ENCODE measurements around the gene KMT5B. TPM values are rescaled to one million over a fixed set of nuclear protein-coding genes. Genes with fewer than 3 reads are reported as not detected.

The KMT5B gene
- total RNA-seq, 2 donors from 2014 or later, result 20.2 to 20.5 TPM

DNA sequence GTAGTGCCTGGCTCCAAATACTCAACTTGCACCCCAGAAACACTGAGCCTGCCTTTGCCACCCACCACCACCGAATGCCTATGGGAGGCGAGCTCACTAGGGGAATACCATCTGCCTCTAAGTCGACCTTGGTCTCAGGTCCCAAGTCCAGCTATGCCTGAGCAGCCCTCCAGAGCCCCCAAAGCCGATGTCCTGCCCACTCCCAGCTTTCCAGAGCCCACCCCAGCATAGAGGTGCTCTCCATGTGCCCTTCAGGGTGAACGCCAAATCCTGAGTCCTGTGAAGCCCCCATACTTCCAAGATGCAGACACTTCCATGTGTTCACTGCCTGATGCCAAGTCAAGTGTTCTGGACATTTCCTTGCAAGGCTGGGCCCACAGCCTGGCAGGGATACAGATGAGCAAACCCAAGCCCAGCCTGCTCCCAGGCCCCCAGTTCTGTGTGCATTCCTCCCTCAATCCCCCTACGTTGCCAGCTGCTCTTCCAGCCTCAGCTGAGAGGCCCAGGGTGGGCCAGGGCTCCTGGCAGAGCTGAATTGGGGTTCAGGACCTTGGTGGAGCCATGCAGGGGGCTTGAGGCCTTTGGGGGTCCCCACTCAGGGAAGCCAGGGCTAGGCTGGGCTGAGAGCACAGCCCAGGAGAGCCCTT is 2.6 kb upstream of the KMT5B start:
- TF ChIP-seq, protein P1, sequence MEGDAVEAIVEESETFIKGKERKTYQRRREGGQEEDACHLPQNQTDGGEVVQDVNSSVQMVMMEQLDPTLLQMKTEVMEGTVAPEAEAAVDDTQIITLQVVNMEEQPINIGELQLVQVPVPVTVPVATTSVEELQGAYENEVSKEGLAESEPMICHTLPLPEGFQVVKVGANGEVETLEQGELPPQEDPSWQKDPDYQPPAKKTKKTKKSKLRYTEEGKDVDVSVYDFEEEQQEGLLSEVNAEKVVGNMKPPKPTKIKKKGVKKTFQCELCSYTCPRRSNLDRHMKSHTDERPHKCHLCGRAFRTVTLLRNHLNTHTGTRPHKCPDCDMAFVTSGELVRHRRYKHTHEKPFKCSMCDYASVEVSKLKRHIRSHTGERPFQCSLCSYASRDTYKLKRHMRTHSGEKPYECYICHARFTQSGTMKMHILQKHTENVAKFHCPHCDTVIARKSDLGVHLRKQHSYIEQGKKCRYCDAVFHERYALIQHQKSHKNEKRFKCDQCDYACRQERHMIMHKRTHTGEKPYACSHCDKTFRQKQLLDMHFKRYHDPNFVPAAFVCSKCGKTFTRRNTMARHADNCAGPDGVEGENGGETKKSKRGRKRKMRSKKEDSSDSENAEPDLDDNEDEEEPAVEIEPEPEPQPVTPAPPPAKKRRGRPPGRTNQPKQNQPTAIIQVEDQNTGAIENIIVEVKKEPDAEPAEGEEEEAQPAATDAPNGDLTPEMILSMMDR (IDR thresholded peaks at IDR 0.05), result no peak
- H3K4me3 ChIP-seq, result no peak overlapping the region
- DNase-seq (ENCODE audit: low spot score), result no peak
- H3K27ac ChIP-seq, result peak overlapping the region; percentile 61 to 62
- no peaks in the 10 kb centered on the region for H3K36me3 ChIP-seq
- H3K4me1 ChIP-seq, result peaks cover 0 to 37% of the 10 kb centered on the region in 2 donors
- H3K9me3 ChIP-seq, result no peaks in the 10 kb centered on the region
- no peaks in the 10 kb centered on the region for H3K27me3 ChIP-seq

DNA sequence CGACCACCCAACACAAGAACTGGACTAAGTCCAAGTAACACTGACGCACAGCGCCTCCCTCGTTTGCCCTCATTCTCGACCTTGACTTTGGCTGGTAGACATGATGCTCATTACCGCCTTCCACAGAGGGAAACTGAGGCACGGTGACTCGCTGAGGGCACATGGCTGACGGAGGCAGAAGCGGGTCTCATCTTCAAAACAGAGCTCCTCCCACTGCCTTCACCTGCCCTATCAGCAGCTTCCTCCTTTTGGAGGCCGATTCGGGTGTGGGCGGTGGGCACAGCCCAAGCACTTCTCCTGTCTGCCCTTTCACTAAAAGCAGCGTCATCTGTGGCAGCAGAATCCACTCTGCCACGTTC is 2.0 kb upstream of the KMT5B start:
- TF ChIP-seq, protein P1 (IDR thresholded peaks at IDR 0.05), result no peak
- Histone ChIP-seq H3K9me3 (no peaks in the 10 kb centered on the region), H3K36me3 (no peaks in the 10 kb centered on the region), H3K4me1 (peaks cover 0 to 40% of the 10 kb centered on the region in 2 donors), H3K4me3 (no peak overlapping the region), H3K27ac (peak overlapping the region in 1 of 2 donors; percentile 97), H3K27me3 (no peaks in the 10 kb centered on the region)
- no peak for DNase-seq (ENCODE audit: low spot score)

DNA sequence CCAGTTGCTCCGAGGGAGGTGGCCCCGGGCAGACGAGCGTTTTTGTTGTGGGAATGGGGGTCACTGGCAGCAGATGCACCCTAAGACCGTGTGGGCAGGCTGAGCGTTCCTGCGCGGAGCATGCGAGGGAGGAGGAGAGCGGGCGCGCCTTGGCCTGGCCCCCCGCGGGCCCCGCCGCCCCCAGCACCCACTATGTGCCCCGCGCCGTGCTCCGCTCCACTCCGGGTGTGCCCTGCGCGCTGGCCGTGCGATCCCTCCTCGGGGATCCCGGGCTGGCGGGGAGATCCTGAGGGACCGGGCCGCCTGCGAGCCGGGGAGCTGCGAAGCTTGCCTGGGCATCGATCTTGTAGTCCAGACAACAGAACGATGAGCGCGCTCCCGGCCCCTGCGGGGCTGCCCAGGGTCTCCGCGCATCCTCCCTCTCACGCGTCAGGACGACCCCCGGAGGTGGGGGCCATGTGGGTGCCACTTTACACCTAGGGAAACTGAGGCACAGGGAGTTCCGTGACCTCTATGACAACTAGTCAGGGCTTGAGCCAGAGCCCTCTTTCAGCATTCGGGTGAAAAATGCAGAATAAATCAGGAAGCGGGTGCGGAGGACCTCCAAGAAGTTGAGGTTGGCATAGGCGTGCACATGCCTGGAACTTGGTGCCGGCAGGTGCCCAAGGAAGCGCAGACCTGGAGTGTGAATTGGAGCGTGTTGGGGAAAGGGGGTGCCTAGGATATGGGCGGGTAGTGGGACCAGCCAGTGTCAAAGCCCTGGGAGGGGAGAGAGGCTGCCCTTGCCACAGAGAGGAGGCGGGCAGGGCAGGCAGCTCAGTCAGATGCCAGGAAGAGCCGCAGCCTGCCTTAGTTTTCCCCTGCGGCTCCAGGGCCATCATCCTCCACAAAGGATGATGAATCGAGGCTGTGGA is 1.3 kb upstream of the KMT5B start:
- Histone ChIP-seq H3K27ac (peak overlapping the region; percentile 97 to 98), H3K4me3 (peak overlapping the region; percentile 80 to 88), H3K27me3 (no peaks in the 10 kb centered on the region), H3K9me3 (no peaks in the 10 kb centered on the region), H3K36me3 (no peaks in the 10 kb centered on the region), H3K4me1 (peaks cover 0 to 46% of the 10 kb centered on the region in 2 donors)
- DNase-seq (ENCODE audit: low spot score), result no peak
- TF ChIP-seq, protein P1 (IDR thresholded peaks at IDR 0.05), result no peak

DNA sequence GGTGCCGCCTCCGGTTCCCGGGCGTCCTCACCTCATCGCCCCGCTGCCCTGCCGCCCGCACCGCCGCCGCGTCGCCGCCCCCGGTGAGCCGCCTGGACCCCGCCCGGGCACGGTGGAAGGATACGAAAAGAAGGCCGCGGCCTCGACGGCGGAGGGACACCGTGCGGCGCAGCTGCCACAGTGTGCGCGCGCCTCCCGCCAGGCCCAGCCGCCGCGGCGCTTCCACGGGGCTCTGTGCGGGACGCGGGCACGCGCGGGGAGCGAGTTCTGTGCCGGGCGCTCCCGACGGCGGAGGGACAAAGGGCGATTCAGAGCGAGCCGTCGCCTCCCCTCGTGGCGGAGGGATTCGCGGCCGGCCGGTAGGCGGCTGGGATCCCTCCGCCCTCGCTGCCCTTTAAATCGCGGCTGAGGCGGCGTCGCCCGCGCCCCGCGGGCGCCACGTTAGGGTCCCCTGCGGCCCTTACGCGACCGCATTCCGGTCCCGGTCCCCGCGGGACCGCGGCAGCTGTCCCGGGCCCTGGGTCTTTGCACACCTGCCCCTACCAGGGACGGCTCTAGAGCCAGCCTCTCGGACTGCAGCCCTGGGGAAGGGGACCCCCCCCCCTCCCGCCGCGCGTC is 568 bp upstream of the KMT5B start:
- TF ChIP-seq, protein P1 (IDR thresholded peaks at IDR 0.05), result no peak
- Histone ChIP-seq H3K27ac (peak overlapping the region; percentile 97 to 98), H3K36me3 (no peaks in the 10 kb centered on the region), H3K4me1 (peaks cover 0 to 54% of the 10 kb centered on the region in 2 donors), H3K4me3 (peak overlapping the region; percentile 80 to 88), H3K9me3 (no peaks in the 10 kb centered on the region), H3K27me3 (no peaks in the 10 kb centered on the region)
- DNase-seq (ENCODE audit: low spot score), result peak; percentile 79

DNA sequence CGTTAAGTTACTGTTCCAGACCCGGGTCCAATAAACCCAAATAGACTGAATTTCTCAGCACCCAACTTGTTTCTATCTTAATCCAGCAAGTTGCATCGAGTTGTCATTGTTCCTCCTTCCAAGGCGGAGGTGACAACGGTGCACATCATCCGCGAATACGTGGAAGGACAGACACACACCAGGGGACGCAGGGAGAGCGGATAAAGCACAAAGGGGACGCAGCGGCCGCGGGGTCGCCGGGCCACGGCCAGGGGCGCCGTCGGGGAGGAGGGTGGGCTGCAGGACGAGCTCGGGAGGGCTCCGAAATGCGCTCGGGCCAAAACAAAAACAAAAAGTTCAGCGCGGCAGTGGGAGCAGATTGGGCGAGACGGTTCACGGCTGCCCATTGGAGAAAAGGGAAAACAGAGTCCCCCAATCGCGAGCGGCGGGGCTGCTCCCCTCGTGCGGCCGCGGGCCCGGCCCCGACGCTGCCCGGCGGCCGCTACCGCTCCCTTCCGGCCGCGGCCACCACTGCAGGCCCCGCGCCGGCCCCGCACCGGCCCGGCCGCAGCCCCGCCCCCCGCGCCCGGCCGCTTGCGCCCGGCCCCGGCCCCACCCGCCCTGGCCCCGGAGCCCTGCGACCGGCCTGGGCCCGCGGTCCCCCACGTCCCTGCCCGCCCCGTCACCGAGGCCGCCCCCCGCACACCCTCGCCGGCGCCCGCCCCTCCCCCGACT is 518 bp downstream of the KMT5B start:
- H3K4me3 ChIP-seq, result peak overlapping the region; percentile 80 to 88
- TF ChIP-seq, protein P1 (IDR thresholded peaks at IDR 0.05), result peak in 1 of 2 donors; percentile 38
- no peaks in the 10 kb centered on the region for H3K9me3 ChIP-seq
- H3K36me3 ChIP-seq, result no peaks in the 10 kb centered on the region
- peak overlapping the region; percentile 97 to 98 for H3K27ac ChIP-seq
- DNase-seq (ENCODE audit: low spot score), result peak; percentile 76
- H3K27me3 ChIP-seq, result no peaks in the 10 kb centered on the region
- H3K4me1 ChIP-seq, result peaks cover 0 to 56% of the 10 kb centered on the region in 2 donors
